Kidney epithelial cell (primary cell): ENCODE measurements around the gene PLA2G4A. TPM values are rescaled to one million over a fixed set of nuclear protein-coding genes. Genes with fewer than 3 reads are reported as not detected.

ENCODE experiments used
- DNase-seq: peaks from one replicate; pipeline ENCODE4 v3.0.0-alpha.2; 2010; ENCODE audit warnings: low read depth
- H3K27me3 ChIP-seq: 2 replicates; pipeline ENCODE4 v1.6.0; 2011; ENCODE audit warnings: low read length; ENCODE audit not compliant: control insufficient read depth, insufficient read depth
- H3K36me3 ChIP-seq: 2 replicates; pipeline ENCODE4 v1.5.1; 2011; ENCODE audit warnings: low read length; ENCODE audit not compliant: control insufficient read depth, insufficient read depth
- H3K4me3 ChIP-seq: 2 replicates; pipeline ENCODE4 v1.5.1; 2011; ENCODE audit warnings: low read depth, mild to moderate bottlenecking, control low read depth, low read length
- total RNA-seq: library from RNA; depleted of rRNA; stranded (reverse); fragments of >200 nt; gene quantifications from 2 replicates; pipeline ENCODE4 v1.2.3, GENCODE V29; 2015
- TF ChIP-seq, protein P1 (sequence below): IDR thresholded peaks from 2 replicates; pipeline ENCODE4 v1.5.1; 2011; ENCODE audit warnings: mild to moderate bottlenecking, moderate library complexity, low read length, control low read depth, inconsistent platforms; ENCODE audit not compliant: insufficient read depth, poor library complexity, severe bottlenecking

PLA2G4A gene
- total RNA-seq, 1 donor from 2014 or later: 0.71 TPM

DNA sequence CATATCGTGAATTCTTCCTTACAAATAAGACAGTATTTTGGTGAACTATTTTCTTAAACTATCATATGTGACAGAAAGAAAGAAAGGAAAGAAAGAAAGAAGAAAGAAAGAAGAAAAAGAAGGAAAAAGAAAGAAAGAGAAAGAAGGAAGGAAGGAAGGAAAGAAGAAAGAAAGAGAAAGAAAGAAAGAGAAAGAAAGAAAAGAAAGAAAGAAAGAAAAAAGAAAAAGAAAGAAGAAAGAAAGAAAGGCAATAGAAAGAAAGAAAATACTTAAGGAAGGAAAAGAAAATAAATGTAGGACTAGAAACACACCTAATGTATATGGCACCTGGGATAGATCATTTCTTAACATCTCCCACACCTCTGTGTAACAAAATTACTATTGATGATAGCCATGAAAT is 120.4 kb downstream of the PLA2G4A start:
- no peak for DNase-seq
- TF ChIP-seq, protein P1, sequence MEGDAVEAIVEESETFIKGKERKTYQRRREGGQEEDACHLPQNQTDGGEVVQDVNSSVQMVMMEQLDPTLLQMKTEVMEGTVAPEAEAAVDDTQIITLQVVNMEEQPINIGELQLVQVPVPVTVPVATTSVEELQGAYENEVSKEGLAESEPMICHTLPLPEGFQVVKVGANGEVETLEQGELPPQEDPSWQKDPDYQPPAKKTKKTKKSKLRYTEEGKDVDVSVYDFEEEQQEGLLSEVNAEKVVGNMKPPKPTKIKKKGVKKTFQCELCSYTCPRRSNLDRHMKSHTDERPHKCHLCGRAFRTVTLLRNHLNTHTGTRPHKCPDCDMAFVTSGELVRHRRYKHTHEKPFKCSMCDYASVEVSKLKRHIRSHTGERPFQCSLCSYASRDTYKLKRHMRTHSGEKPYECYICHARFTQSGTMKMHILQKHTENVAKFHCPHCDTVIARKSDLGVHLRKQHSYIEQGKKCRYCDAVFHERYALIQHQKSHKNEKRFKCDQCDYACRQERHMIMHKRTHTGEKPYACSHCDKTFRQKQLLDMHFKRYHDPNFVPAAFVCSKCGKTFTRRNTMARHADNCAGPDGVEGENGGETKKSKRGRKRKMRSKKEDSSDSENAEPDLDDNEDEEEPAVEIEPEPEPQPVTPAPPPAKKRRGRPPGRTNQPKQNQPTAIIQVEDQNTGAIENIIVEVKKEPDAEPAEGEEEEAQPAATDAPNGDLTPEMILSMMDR: no peak
- Histone ChIP-seq H3K36me3 (no peaks in the 10 kb centered on the region), H3K4me3 (no peak overlapping the region), H3K27me3 (no peaks in the 10 kb centered on the region)

DNA sequence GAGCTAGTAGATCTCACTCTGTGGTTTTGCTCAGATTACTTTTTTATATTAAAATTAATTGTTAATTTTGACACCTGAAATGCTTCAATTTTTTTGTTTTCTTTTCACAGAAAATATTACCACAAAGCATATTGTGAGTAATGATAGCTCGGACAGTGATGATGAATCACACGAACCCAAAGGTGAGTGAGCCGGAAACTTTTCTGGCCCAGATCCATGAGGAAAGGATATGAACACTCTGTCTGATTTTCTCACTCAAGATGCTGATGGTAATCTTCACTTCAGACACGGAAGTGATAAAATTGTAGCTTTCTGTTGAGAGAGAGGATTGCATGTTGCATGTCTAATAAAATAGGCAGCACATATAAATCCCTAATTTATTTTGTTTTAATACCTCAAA is 121.8 kb downstream of the PLA2G4A start:
- Histone ChIP-seq H3K36me3 (no peaks in the 10 kb centered on the region), H3K27me3 (no peaks in the 10 kb centered on the region), H3K4me3 (no peak overlapping the region)
- DNase-seq: peak; percentile 7
- TF ChIP-seq, protein P1: no peak

DNA sequence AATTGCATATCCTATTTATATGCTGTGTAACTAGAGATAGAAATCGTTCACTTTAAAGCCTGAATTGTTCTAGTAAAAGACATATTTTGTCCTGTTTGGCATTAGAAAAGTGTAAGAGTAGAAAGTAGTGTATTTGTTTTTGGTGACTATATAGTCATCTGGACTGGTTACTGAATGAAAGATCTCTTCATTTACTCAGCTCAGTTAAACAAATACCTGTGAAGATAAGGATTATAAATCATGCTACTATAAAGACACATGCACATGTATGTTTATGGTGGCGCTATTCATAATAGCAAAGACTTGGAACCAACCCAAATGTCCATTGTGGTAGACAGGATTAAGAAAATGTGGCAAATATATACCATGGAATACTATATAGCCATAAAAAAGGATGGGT is 125.1 kb downstream of the PLA2G4A start:
- H3K36me3 ChIP-seq: no peaks in the 10 kb centered on the region
- TF ChIP-seq, protein P1: no peak
- DNase-seq: no peak
- H3K27me3 ChIP-seq: no peaks in the 10 kb centered on the region
- no peak overlapping the region for H3K4me3 ChIP-seq

DNA sequence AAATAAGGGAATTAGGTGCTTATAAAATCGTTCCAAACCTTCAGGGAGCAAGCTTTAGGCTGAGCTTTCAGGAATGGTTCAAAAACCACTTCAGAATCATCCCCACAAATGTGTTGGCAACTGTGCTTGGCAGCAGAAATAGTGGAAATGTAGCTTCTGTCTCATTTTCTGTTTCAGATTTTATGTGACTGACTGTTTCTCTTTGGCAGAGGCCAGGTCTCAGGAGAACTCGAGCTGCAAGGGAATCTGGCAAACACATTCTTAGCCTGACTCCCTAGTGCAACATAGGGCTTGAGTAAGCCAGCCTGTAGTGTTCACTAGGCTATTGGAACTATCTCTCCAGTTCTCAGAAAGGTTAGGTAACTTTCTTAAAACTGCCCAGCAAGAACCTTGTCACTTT is 128.6 kb downstream of the PLA2G4A start:
- TF ChIP-seq, protein P1: no peak
- no peaks in the 10 kb centered on the region for H3K27me3 ChIP-seq
- no peaks in the 10 kb centered on the region for H3K36me3 ChIP-seq
- no peak for DNase-seq
- no peak overlapping the region for H3K4me3 ChIP-seq

DNA sequence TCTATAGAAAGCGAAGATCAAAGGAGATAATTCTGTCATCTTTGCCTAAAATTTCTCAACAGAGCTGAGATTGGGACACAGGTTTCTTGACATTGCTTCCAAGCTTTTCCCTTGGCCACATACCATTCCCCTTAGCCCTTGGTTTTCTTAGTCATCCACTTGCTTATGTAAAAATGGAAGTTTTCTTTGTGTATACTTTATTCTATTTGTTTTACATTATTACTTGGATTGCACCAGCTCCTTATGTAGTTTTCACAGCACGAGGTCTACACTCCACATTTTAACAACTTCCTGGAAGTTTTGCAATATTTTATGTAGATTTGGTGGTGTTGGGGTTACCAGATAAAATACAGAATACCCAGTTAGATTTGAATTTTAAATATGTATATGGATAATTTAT is 129.8 kb downstream of the PLA2G4A start:
- no peak for DNase-seq

DNA sequence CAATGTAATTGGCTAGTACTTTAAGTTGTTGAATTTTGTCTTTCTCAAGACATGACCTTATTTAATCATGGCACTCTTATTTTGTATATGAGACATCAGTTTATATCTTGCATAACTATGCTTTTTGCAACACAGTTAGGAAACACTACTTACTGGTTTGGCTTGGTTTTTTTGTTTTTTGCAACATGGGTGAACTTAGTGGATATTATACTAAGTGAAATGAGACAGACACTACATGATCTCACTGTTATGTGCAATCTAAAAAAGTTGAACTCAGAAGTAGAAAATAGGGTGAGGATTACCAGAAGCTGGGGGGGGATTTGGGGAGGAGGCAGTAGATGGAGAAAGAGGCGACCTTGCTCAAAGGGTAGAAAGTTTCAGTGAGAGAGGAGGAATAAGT is 132.1 kb downstream of the PLA2G4A start:
- DNase-seq: no peak
- H3K27me3 ChIP-seq: no peaks in the 10 kb centered on the region
- H3K36me3 ChIP-seq: no peaks in the 10 kb centered on the region
- TF ChIP-seq, protein P1: no peak
- H3K4me3 ChIP-seq: no peak overlapping the region

More for the DNA sequence above, 129.8 kb downstream of the PLA2G4A start:
- H3K27me3 ChIP-seq: no peaks in the 10 kb centered on the region
- no peaks in the 10 kb centered on the region for H3K36me3 ChIP-seq
- H3K4me3 ChIP-seq: no peak overlapping the region
- TF ChIP-seq, protein P1: no peak
